Measurements from ENCODE around the gene SPNS2.

The SPNS2 gene, protein sequence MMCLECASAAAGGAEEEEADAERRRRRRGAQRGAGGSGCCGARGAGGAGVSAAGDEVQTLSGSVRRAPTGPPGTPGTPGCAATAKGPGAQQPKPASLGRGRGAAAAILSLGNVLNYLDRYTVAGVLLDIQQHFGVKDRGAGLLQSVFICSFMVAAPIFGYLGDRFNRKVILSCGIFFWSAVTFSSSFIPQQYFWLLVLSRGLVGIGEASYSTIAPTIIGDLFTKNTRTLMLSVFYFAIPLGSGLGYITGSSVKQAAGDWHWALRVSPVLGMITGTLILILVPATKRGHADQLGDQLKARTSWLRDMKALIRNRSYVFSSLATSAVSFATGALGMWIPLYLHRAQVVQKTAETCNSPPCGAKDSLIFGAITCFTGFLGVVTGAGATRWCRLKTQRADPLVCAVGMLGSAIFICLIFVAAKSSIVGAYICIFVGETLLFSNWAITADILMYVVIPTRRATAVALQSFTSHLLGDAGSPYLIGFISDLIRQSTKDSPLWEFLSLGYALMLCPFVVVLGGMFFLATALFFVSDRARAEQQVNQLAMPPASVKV

DNA sequence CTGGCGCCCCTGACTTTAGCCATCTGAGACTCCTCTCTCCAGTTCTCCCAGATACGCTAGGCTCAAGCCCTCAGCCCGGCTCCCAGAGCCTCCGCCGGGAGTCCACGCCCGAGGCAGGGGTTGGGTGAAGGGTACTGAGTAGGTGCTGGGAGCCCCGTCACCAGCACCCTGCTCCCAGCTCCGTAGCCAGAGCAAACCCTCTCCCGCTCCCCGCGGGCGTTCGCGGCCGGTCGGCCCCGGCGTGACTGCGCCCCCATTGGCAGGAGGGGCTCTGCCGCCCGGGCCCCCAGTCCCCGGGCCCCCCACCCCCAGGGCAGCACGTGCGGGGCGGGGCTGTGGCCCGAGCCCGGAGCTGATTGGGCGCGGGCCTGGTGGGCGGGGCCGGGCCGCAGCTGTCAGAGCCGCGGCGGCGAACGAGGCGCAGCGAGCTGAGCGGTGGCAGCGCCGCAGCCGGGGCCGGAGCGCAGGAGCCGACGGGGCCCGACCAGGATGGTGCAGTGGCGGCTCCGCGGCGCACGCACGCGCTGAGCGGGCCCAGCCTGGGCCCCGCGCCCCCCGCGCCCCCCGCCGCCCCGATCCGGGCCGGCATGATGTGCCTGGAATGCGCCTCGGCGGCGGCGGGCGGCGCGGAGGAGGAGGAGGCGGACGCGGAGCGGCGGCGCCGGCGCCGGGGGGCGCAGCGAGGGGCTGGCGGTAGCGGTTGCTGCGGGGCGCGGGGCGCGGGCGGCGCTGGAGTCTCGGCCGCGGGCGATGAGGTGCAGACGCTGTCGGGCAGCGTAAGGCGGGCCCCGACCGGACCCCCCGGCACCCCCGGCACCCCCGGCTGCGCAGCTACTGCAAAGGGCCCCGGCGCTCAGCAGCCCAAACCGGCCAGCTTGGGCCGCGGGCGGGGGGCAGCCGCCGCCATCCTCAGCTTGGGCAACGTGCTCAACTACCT lies at the start of gene SPNS2:
SPNS2 (plus strand) TSS at position 421 of the 937 bp plus-strand sequence; CDS start at position 588, 167 bp downstream.
- peak; percentile 52 for DNase-seq (ENCODE audit: low spot score)

DNA sequence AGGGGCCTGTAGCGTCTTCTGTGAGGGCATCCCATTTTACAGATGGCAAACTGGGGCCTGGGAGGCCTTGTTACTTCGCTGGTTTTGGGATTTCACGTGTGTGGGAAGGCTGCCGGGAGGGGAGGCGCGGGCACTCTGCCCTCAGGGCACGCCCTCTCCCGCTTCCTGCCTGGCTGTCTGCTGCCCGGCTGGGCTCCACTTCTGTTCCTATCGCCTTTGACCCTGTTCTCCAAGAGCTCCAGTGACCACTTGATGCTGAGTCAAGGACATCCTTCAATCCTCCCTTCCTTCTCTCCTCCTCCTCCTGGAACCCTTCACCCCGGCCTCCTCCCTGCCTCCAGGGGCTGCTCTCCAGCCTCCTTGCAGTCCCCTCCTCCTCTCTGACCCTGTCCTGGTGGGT lies 48.9 kb upstream of the SPNS2 start:
- no peak for DNase-seq (ENCODE audit: low spot score)

DNA sequence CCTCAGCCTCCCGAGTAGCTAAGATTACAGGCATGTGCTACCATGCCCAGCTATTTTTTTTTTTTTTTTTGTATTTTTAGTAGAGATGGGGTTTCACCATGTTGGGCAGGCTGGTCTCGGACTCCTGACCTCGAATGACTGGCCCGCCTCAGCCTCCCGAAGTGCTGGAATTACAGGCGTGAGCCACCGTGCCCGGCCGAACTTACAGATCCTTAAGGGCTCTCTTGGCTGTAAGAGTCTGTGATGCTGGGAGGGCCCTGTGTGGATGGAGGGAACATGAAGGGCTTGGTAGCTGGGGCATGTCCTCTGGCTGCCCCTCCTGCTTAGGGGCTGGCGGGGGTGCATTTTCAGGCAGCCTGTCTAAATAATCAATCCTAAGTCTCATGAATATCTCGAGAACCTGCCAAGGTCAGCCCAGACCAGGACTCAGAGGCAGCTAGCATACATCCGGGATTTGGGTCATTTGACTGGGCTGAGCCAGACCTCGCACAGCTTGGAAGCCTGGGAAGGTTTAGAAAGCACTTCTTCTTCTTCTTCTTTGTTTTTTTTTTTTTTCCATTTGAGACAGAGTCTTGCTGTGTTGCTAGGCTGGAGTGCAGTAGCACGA lies 47.9 kb upstream of the SPNS2 start:
- DNase-seq (ENCODE audit: low spot score), result no peak

DNA sequence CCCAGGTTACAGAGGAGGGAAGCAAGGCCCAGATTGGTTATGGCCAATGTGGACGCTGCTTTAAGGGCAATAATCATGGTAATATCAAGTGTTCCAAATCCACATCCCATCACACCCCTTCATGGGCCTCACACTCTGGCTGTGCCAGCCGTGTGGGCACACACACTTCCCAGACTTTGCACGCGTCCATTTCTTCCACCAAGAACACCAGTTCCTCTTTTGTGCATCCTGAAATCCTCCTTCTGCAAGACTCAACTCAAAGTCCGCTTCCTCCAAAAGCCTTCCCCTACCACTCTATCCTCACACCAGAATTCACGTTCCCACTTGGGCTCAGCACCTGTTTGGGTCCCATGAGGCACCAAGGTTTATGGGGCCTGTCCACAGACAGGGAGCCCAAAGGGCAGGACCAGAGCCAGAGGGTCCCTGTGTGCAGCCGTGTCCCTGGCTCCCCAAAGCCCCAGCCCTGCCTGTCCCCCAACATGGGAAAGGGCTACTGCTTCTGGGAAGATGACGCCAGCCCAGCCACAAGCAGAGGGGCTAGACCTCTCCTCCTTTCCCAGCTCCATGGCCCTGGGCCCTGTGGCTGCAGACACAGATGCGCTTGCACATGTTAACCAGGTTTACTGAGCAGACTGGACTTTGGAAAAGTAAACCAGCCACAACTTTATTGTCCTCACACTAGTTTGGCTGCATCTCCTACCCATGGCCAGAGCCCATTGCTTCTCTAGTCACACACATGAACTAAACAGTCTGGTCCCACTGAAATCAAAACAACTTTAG lies 44.7 kb upstream of the SPNS2 start:
- no peak for DNase-seq (ENCODE audit: low spot score)

DNA sequence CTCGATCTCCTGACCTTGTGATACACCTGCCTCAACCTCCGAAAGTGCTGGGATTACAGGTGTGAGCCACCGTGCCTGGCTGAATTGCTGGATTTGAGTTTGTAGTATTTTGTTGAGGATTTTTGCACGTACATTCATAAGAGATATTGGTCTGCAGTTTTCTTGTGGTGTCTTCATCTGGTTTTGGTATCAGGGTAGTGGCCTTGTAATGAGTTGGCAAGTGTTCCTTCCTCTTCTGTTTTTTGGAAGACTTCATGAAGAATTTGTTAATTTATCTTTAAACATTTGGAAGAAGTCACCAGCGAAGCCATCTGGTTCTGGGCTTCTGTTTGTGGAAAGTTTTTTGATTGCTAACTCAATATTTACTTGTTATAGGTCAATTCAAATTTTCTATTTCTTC lies 38.0 kb upstream of the SPNS2 start:
- no peak for DNase-seq (ENCODE audit: low spot score)

DNA sequence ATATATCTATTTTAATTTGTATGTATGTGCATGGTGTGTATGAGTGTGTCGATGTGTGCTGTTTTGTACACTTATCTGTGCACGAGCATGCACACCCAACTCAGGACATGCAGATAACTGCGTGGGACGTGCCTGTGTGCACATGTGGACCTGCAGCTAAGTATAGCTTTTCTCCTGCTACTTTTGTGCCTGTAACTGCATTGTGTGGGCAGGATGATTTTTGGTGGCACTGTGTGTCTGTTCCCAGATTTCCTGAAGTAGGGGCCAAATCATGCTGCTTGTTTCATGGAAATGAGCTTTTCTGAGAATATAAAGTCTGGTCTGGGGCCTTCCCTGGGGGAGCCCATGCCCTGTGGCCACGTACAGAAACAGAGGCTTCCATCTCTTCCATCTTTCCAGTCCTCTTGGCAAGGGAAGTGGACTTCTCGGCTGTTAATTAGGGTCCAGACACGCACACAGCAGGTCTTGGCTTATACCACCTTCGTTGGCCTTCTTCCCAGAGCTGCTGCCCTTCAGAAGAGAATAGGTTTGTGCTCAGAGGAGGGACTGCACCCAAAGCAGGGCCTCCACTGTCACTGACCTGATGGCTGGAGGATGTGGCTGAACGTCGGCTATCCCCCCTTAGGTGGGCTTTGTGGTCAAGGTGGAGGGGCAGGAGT lies 34.7 kb upstream of the SPNS2 start:
- DNase-seq (ENCODE audit: low spot score), result no peak

DNA sequence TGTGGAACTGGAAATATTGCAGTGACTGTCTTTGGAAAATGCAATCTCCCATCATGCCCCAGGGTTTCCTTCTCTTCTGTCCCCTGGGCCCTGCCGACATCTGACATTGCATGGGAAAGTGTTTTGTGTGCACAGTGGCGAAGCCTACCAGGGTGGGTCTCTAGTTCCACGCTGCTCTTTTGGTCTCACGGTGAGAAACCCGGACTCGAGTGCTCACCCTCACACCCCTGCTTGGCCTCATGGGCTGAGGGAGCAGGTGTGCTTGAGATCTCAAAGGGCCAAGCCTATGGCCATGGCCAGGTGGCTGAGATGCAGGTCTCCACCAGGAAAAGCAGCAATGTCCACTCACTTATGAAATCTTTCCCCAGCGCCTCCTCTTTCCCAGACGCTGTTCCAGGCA lies 32.9 kb upstream of the SPNS2 start:
- DNase-seq (ENCODE audit: low spot score), result no peak

DNA sequence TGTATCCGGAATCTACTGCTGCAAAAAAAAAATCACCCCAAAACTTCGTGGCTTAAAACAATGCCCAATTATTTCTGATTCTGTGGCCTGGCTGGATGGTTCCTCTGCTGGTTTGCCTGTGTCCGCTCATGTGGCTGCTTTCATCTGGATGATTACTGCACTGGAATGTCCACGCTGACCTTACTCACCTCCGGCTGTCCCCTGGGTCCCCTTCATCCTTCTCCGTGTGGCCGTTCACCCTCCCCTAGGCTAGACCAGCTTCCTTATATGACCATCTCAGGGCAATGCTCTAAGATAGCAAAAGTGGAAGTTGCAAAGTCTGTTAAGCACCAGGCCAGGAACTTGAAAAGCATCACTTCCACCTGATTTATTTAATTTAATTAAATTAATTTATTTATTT lies 31.4 kb upstream of the SPNS2 start:
- DNase-seq (ENCODE audit: low spot score), result no peak

DNA sequence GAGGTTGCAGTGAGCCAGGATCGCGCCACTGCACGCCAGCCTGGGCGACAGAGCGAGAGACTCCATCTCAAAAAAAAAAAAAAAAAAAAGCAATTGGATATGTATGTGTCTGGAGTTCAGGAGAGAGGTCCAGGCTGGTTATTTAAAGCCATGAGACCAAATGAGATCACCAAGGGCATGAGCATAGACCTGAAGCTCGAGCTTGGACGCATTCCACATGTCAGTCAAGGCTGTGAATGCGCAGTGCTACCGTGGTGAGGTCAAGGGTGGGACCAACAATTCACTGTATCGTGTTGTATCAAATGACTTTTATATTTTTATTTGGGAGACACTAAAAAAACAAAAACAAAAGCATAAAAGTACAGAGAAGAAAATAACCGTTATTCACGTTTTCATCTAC lies 29.1 kb upstream of the SPNS2 start:
- DNase-seq (ENCODE audit: low spot score), result no peak

DNA sequence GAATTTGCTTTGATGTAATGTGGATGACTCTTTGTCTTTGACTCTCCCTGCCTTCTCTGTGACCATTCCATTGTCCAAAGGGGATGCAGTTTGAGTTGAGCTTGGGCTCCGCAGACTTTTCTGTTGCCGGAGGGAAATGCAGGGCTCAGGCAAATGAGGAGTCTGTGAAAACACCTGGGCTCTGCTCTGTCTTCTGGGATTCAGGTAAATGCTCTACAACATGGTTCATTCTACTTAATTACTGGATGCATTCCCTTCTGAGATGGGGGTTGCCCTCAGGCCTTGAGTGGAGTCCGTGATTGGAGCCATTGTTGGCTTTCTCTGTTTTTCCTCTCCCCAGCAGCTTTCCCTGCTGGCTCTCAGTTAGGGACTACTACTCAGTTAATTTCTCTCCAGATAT lies 26.4 kb upstream of the SPNS2 start:
- no peak for DNase-seq (ENCODE audit: low spot score)

DNA sequence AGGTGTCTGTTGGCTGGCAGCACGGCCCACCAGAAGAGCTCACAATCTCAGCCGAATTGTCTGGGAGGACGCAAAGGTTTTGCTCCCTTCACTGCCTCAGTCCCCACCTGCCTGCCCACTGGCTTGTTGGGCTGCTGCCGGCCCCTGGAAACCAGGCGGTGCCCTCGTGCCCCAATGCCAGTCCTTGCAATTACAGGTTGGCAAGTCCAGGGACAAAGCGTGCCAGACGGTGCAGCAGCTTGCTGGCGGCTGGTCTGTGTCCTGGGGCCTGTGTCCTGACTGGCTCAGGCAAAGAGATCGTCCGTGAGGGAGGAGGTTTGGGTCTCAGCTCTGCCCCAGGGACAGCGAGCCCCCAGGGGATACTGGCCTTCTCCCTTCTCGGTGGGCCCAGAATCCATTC lies 24.6 kb upstream of the SPNS2 start:
- no peak for DNase-seq (ENCODE audit: low spot score)

DNA sequence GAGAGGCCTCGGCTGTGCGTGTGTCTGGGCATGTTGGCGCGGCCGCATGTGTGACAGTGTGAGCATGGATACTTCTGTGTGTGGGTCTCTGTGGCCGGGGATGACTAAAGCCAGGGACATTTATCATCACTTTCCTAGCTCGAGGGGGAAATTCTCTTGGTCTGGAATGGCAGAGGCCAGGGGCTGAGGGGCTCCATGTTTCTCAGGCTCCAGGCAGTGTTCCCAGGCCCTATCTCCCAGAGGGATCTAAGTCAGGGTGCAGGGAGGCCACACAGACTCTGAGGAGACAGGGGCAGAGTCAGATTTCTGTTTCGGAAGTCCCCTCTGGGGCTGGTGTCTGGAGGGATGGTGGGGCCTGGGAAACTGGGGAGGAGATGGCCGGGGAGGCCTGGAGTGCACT lies 23.7 kb upstream of the SPNS2 start:
- DNase-seq (ENCODE audit: low spot score), result no peak

DNA sequence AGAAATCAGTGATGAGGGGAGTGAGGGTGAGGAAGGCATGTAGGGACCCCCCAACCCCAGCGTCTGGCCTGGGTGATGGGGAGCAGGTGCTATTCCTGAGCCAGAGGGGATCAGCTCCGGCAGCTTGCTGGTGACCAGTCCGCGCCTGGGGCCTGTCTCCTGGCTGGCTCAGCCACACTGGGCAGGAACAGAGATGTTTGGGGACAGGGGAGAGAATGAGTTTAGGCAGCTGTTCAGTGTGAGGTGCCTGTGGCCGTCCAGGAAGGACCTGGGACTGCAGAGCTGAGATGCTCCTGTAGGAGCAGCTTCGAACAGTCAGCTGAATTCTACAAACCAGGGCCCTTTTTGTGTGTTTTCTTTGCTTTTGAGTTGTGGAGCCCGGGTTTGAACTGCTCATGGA lies 23.2 kb upstream of the SPNS2 start:
- no peak for DNase-seq (ENCODE audit: low spot score)

DNA sequence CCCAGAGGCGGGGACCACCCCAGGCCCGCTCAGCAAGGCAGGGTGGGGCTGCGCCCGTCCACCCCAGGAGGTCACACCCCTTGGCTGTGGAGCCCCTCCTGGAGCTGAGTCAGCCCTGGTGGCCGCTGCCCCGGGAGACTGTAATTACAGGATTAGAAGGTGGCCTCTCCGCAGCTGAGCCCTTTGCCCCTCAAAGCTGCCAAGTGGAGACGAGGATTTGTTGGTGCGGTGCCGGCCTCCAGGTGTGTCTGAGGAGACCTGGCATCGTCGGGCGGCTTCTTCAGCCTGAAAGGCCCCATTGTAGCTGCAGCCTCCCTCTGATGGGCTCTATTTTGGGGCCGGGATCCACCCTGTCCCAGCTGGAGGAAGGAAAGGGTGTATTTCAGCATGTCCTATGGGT lies 22.7 kb upstream of the SPNS2 start:
- no peak for DNase-seq (ENCODE audit: low spot score)

DNA sequence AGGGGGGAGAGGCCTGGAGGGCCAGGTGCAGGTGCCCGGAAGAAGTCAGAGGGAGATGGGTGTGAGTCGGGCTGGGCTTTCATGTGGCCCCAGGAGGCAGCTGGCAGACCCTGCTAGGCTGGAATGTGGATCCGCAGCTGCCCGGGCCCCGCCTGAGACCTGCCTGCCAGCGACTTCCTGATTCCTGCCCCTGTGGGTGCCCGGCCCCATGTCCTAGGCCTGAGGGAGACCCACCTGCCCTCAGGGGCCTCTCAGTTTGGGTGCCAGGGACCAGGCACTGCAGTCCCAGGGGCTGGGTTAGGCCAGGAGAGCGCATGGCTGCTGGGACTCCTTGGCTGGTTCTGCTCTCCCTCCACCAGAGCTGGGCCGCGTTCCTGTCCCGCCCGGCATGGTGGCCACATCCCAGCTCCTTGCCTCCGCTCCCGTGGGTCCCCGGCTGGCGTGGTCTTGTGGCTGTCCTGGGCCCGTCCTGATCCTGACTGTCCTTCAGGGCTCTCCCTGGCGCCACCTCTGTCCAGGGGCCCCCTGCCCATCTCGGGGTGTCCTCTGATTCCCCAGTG lies 22.1 kb upstream of the SPNS2 start:
- DNase-seq (ENCODE audit: low spot score), result no peak

DNA sequence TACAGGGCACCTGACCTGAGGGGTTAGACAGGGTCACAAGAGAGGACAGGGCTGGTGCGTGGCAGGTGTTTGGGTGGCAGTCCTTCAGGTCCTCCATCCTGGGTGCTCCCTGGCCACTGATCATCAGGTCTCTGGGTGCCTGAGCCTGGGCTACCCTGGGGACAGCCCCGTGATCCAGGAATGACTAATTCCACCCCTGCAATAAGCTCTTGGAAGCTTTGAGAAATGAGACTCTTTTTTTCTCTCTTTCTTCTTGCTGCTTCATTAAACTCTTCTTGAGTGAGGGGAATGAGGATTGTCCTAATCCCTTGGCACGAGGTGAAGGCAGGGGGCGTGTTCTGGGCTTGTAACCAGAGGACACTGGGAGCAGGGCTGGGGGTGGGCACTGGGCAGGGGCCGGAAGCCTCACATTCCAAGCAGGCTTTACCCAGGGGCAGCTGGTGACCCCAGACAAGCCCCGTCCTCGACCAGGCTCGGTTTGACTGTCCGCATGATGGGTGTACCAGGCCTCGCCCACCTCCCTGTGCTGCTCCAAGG lies 21.4 kb upstream of the SPNS2 start:
- DNase-seq (ENCODE audit: low spot score), result no peak

DNA sequence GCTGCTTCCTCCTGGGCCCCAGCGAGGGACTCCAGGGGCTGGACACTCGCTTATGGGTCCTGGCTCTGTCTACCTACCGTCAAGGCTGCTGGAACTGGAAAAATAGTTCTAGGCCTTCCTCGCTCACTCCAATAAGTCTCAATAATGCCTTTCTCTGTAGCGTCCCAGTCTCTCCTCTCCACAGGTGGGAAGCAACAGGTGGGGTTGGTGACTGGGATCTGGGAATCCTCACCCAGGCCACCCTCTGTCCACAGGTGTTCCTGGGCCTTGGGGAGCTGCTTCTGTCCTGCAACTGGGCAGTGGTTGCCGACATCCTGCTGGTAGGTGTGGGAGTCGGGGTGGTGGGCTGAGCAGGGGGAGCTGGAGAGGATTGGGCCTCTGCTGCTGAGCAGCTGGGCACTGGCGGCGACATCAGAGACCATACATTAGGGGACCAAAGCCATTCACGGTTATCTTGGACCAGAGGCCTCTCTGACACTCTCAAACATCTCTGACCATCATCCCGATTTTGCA lies 20.3 kb upstream of the SPNS2 start:
- DNase-seq (ENCODE audit: low spot score), result no peak

DNA sequence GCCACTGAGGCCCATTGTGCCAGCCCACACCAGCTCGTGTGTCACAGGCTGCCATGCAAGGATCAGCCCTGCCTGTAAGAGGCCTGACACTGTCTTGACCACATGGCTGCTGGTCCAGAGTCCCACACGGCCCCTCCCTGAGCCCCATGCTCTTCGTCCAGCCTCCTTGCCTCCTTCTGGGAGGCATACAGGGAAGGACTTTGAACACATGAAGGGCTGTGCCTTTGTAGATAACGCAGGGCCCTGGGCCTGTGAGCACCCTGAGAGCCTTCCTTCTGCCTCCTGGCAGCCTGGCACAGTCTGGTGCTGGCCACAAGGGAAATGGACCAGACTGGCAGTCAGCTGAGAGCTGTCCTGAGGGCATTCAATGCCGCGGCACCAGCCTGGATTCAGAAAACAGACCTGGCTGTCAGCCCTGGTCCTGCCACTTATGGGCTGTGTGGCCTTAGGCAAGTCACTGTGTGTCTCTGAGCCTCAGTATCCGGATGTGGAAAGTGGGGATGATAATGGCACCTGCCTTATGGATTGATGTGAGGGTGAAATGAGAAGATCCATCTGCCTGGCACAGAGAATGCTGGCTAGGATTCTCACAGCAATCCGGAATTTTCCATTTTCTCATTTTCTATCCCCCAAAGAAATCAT lies 19.2 kb upstream of the SPNS2 start:
- no peak for DNase-seq (ENCODE audit: low spot score)

DNA sequence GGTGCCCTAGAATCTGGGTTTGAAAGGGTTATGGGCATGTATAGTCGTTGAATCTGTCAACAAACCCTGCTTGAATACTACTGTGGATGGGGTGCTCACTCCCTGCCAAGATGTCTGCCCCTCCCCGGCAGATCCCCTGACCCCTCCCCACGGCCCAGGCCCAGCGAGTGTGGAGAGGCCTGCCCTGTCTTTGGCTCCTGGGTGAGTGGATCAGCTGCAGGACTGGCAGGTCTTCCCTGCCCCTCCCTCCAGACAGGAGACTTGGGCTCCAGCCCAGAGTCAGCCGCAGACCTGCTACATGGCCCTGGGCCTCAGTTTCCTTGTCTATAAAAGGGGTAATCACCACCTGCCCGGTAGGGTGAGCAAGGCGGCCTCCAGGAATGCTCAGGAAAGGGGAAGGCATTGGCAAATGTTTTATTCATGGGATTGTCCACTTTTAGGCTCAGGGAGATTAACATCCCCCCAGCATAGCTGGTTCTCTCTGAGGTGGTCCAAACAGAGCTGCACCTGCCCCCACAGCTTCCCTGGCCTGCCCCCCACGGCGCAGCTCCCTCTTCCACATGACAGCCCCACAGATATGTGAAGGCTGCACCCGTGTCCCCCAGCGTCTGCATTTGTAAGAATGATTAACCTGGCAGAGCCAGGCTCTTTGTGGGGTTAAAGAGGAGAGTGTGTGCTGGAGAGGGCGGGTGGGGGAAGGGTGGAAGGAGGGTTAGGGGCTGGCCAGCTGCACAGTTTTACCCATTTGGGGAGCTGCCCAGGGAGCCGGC lies 18.5 kb upstream of the SPNS2 start:
- no peak for DNase-seq (ENCODE audit: low spot score)
